Amniotic epithelial cell (primary cell): ENCODE results near the gene POU2F2.

Experiments used
- DNase-seq: peaks from one replicate; pipeline ENCODE4 v3.0.0-alpha.2; 2010; ENCODE audit warnings: low read depth

The POU2F2 gene

DNA sequence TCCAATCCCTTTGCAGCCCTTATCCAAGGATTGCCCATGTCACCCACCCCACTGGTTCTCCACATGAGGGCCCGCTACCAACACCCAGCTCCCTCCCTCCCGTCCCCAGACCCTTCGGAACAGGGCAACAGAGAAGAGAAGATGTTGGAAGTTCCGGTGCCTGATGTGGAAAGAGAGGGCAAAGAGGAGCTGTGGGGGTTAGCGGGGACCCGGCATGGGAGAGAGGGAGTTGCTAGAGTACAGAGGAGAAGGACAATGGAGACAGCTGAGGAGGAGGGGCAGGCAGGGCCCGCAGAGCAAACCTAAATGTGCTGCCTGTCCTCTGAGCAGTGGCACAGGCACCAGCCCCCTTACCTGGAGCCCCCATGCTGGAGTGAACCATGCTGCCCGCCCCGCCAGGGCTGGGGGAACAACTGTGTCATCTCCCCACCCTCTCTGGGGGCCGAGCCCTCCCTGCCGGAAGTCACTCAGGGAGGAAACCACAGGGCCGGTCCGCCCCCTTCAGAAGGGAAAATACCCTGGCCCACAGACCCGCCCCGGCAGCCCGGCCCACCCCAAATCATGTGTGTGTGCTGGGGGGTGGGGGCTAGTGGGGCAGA is at the start of gene POU2F2:
POU2F2 (minus strand) TSS at position 417 of the 599 bp plus-strand sequence; CDS start at position 382, 35 bp downstream.
- no peak for DNase-seq

- DNase-seq = no peak
Observed at GRCh38 chr19:42178791-42179674, 46.8 kb upstream of the POU2F2 start.

GRCh38 chr19:42177686-42178019 is 45.4 kb upstream of the POU2F2 start:
- DNase-seq = no peak

- DNase-seq = peak; percentile 64
Observed at GRCh38 chr19:42176990-42177685, 44.9 kb upstream of the POU2F2 start.

- no peak for DNase-seq
Observed at GRCh38 chr19:42176649-42176989, 44.4 kb upstream of the POU2F2 start.

DNA sequence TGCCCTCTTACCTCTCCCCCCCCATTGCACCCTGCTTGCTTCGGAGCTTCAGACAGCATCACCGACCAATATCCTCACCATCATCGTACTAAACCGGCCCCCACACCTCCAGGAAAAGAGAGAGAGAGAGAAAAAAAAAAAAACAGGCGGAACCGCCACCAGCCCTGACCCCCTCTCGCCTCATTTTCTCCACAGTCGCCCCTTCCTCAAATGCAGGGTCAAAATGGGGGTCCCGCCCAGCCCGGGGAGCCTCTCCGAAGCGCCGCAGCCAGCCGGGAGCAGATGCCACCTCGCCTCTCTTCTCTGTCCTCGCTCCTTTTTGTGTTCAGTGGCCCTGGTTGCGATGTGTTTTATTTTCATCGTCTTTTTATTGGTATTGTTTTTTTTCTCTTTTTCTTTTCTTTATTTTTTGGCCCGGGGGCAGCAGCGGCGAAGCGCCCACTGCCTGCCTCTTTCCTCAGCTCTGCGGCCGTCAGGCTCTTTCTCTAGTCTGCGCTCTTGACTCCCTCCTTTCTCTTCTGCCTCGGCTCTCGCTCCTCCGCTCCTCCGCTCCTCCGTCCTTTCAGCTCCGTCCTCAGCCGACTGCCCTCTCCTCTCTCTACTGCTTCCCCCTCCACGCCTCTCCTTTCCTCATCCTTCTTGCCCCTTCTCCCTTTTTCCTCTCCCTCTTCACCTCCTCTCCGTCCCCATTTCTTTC is 43.9 kb upstream of the POU2F2 start:
- peak; percentile 14 for DNase-seq

DNA sequence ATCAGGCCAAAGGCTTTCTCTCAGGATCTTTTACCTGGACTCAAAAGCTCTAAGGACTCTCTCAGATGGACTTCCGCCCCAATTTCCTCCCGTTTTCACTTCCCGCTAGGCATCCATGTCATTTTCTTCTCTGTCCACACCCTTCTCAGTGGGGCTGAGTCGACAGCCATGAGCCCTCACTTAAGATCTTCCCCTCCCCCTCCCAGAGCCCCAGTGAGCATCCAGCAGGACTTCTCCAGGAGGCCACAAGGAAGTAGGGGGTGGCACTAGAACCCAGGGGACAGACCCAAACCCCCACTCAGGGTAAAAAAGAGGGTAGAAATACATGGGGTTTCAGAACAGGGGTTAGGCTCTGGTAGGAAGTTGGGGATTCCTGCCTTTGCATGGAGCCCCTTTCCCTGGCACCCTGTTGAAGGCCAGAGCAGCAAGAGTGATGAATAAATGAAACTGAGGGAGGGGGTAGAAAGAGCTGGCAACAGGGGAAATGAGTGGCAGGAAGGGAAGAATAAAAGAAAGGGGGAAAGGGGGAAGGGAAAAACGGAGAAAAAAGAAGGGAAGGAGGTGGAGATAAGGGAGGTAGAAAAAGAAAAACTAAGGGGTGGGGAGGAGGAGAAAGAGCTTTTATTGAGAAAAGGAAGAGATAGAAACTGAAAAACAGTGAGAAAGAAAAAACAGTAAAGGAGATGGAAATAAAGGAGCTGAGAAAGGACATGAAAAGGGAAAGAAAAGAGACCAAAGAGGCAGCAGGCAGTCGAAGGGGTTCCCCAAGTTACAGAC is 42.9 kb upstream of the POU2F2 start:
- DNase-seq = no peak

DNA sequence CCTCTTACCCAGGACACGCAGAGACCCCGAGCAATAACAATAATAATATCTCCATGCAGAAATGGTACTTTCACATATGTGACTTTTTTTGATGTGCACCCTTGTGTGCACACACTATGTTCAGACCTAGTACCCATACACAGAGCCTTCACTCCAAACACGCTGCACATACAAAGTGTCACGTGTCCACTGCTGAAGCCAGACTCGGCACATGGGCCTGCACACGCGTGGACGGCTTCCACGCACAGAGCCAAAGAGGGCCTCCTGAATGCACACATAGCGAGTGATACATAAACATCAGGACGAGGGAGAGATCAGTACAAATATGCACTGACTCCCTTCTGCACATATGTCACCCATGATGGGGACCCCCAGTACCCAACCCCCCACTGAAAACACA is 41.9 kb upstream of the POU2F2 start:
- DNase-seq = no peak

DNA sequence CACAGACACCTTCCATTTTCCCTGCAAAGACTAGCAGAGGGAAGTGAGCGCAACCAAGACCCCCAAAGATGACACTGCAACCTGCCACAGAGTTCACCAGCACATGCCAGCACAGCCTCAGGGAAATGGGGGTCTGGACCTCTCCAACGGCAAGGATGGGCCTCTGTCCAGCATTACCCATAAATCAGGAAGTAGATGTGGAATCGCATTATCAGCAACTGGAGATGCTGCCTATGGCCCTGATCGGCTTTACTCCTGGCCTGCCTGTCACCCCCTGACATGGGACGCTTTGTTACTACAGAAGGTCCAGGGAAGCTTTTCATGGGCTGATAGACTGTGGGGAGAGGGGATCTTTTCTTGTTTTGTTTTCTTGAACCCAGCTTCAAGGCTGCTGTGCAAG is 41.4 kb upstream of the POU2F2 start:
- DNase-seq = no peak

DNA sequence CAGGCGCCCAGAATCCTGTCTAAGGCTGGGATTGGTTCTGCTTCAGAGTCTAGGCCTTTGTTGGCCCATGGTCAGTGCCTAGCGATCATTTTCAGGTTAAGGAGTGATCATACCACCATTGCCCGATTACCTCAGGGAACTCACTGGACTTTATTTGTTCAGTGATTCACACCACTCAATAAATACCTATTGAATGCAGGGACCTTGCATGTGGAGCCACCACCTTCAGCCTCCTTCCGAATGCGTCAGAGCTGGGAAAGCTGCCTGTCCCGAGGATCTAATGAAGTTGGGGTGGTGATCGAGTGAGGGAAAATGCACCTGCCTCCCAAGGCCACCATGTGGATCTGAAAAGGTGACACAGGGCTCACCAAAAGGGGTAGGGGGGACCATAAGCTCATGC is 40.0 kb upstream of the POU2F2 start:
- DNase-seq = no peak

DNA sequence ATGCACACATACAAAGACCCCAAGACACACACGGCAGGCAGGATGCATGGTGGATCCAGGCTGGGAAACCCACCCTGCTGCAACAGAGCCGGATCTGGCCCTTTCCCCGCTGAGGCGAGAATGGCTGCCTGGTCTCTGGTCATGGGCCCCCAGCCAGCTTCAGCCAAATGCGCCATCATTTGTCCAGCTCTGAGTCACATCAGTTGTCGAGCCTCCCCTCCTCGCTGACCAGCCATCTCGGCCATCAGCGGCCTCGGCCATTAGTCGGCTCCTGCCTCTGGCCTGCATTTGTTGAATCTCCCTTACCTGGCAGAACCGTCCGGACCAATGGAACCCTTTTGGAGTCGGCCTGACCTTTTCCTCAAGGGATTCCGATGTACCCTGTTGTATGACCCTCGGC is 38.5 kb upstream of the POU2F2 start:
- no peak for DNase-seq

GRCh38 chr19:42169486-42170413 is 37.5 kb upstream of the POU2F2 start:
- DNase-seq = no peak

- no peak for DNase-seq
Observed at GRCh38 chr19:42168206-42168605, 36.0 kb upstream of the POU2F2 start.

GRCh38 chr19:42166316-42166715 is 34.1 kb upstream of the POU2F2 start:
- no peak for DNase-seq

GRCh38 chr19:42165146-42165545 is 32.9 kb upstream of the POU2F2 start:
- no peak for DNase-seq

DNA sequence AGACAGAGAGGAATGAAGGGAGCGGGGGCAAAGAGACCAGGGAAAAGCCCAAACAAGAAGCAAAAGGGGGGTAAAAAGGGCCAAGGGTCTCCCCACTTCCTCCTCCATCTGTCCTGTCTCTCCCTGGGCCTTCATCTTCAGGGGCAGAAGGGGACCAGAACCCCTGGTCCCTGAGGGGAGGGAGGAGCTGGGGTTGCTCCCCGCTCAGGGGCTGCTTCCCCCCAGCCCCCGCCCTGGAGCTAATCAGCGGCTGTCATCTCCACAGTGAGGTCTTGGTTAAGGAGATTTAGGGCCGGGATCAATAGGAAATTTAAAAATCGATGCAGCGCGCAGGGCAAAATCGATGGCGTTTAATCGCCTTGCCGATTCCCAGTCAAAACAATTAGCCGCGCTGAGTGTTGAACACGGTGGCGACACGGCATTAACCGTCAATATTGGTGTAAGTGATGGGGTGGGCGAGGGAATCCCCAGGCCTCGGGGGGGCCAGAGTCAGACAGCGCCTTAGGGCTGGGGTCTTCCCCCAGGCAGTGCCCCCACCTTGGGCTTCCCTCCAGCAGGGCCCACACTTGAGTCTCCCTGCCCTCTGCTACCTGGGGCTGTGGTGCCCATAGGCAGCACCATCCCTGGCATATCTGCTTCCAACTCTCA is 29.5 kb upstream of the POU2F2 start:
- no peak for DNase-seq

GRCh38 chr19:42159942-42160341 is 27.7 kb upstream of the POU2F2 start:
- no peak for DNase-seq

DNA sequence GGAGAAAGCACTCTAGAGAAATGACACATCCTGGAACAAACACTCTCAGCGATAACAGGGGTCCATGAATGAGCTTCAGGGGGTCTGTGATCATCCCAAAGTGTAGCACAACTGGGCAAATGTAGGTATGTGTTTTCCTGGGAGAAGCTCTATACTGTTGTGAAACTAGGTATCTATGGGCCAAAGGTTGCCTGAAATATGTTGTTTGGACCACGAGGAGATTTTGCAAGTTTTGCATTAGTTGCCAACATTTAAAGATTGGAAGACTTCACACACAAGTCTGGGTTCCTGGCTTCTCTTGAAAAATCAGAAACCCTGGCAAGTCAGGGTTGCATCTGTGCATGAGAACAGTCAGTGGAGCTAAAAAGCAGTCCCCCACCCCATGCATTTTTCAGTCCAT is 26.7 kb upstream of the POU2F2 start:
- DNase-seq = peak; percentile 33

- no peak for DNase-seq
Observed at GRCh38 chr19:42156571-42156970, 24.3 kb upstream of the POU2F2 start.

- no peak for DNase-seq
Observed at GRCh38 chr19:42155796-42156195, 23.6 kb upstream of the POU2F2 start.
